ENCODE results near the gene RECK.
"Not testable (repeated sequence)": the region's sequence is repeated elsewhere in the genome, so short reads cannot be mapped to it uniquely, and the experiment has no call there.

RECK gene

DNA sequence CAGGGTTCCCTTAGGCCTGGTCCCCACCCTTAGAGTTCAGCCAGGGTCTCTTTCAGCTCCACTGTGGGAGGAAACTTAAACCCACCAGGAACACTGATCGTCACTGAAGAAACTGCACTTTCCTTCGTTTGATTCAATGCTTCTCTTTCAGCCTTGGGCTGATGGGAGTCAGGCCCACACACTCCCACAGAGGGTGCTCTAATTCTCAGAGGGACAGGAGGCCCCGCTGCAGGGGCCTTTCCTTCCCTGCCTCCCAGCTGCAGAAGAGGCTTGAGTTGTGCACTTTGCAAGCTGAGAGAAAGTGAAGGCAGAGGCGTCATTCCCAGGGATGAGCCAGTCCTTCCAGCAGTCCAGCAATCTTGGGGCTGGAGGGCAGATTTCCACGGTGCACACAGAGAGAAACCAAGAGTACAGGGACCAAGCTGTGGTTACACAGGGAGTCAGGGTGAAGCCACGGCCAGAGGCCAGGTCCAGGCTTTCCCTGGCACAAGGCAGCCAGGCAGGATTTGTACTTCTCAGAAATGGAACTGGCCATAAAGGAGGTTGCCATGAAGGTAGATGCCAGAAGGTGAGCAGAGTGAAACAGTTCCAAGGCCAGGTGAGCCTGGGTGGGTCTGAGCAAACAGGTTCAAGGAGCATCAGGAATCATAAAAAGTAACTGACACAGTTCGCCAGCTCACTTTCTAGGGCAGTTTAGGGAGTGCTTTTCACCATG is 89.5 kb downstream of the RECK start:
- no peak overlapping the region for H3K27ac ChIP-seq
- TF ChIP-seq, protein P1, sequence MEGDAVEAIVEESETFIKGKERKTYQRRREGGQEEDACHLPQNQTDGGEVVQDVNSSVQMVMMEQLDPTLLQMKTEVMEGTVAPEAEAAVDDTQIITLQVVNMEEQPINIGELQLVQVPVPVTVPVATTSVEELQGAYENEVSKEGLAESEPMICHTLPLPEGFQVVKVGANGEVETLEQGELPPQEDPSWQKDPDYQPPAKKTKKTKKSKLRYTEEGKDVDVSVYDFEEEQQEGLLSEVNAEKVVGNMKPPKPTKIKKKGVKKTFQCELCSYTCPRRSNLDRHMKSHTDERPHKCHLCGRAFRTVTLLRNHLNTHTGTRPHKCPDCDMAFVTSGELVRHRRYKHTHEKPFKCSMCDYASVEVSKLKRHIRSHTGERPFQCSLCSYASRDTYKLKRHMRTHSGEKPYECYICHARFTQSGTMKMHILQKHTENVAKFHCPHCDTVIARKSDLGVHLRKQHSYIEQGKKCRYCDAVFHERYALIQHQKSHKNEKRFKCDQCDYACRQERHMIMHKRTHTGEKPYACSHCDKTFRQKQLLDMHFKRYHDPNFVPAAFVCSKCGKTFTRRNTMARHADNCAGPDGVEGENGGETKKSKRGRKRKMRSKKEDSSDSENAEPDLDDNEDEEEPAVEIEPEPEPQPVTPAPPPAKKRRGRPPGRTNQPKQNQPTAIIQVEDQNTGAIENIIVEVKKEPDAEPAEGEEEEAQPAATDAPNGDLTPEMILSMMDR (conservative IDR thresholded peaks at IDR 0.05), result no peak

DNA sequence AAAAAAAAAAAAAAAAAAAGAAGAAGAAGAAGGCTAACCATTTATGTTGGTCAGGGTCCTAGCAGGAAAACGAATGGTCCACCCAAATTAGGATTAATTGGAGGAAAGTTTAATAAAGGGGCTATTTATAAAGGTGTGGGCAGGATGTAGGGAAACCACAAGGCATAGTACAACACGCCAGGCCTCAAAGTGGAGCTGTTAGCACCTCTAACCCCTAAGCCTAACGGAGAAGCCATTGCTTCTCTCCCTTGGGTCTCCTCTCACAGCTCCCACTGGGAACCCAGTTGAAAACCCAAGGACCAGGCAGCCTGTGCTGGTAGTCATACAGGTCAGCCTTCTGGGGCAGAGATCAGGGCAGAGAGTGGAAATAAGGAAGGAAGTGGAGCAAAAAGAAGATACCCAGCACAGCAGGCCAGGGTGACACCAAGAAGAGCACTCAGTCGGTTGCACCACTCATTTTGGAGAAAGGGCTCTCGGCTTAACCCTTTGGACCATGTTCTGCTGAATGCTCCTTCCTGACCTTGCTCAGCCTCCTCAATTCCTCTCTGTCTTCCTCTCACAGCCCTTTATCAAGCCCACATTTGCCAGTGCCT is 91.0 kb downstream of the RECK start:
- H3K27ac ChIP-seq, result no peak overlapping the region

GRCh38 chr9:36128349-36128748 is 91.6 kb downstream of the RECK start:
- TF ChIP-seq, protein P1 (conservative IDR thresholded peaks at IDR 0.05), result no peak
- no peak for TF ChIP-seq ZFX (IDR thresholded peaks at IDR 0.05)
- no peak overlapping the region for H3K27ac ChIP-seq

More for the DNA sequence above, 91.0 kb downstream of the RECK start:
- TF ChIP-seq, protein P1 (conservative IDR thresholded peaks at IDR 0.05), result no peak
- TF ChIP-seq ZFX (IDR thresholded peaks at IDR 0.05), result no peak

GRCh38 chr9:36129139-36129538 is 92.4 kb downstream of the RECK start:
- no peak overlapping the region for H3K27ac ChIP-seq
- TF ChIP-seq, protein P1 (conservative IDR thresholded peaks at IDR 0.05), result no peak
- TF ChIP-seq ZFX (IDR thresholded peaks at IDR 0.05), result no peak

- not testable (repeated sequence) for H3K27ac ChIP-seq
Measured at GRCh38 chr9:36131666-36132065, 95.0 kb downstream of the RECK start.

GRCh38 chr9:36132086-36132485 is 95.4 kb downstream of the RECK start:
- TF ChIP-seq ZFX (IDR thresholded peaks at IDR 0.05), result no peak
- TF ChIP-seq, protein P1 (conservative IDR thresholded peaks at IDR 0.05), result no peak
- no peak overlapping the region for H3K27ac ChIP-seq

DNA sequence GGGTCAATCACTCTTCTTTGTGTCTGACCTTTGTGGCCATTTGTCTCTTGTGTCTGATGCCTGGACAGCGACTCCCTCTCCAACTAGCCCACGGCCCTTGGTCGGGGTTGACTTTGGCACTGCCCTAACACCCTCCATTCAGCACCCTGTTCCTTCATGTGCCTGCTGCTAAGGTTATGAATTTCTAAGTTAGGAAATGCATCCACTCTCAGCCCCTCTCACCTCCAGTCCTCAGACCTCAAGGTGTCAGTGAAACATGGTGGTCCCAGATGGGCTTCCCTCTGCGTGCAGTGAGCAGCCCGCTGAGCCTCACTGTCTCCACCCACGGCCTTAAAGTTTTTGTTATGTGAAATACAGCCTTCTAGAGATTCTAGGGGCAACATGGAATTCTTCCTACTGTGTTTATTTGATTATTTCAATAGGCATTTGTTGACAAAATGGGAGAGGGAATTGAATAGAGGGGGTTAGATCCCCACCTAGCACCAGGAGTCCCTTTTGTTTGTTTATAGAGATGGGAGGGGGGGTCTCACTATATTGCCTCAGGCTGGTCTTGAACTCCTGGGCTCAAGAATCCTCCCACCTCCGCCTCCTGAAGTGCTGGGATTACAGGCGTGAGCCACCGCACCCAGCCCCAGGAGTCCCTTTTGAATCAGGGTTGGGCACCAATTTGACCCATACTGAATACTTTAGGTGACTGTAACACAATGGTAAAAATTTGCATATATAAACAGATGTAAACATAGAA is 98.2 kb downstream of the RECK start:
- no peak for TF ChIP-seq ZFX (IDR thresholded peaks at IDR 0.05)
- TF ChIP-seq, protein P1 (conservative IDR thresholded peaks at IDR 0.05), result no peak
- H3K27ac ChIP-seq, result no peak overlapping the region
